HCT116 (cell line): ENCODE data around the gene GBF1. TPM values are rescaled to one million over a fixed set of nuclear protein-coding genes. Genes with fewer than 3 reads are reported as not detected.
A peak's percentile ranks its signal among the peaks of the same experiment; 100 is the strongest.

ENCODE experiments used
- ATAC-seq: fragments of 200-7000 bp; cut with Tn5 transposase; 2 replicates; pipeline ENCODE4 v1.9.1; 2020; ENCODE audit warnings: mild to moderate bottlenecking, moderate library complexity
- BruUV-seq: library from RNA; stranded (reverse); fragments of 400-500 nt; replicated peaks from 2 replicates; lab custom pipeline; 2021; lab: Mats Ljungman, UMichigan
- CTCF ChIA-PET: fragments of 300-600 bp; sonication (Branson Sonifier 250); formaldehyde crosslinking; loops from one replicate; lab custom pipeline; 2021; ENCODE audit warnings: antibody characterized with exemption; lab: Charles Lee
- POLR2A ChIA-PET: fragments of 300-600, 350-600 bp; sonication (Branson Sonifier 250); formaldehyde crosslinking; loops from one replicate; lab custom pipeline; 2021; ENCODE audit warnings: antibody characterized with exemption; lab: Charles Lee
- RAD21 ChIA-PET, 2 experiments: fragments of 300-600 bp; sonication (Branson Sonifier 250); formaldehyde crosslinking; loops; one replicate each; lab custom pipeline; 2023; ENCODE audit warnings: low total read pairs in 2 of 2; ENCODE audit not compliant: uncharacterized antibody in 2 of 2, unreplicated experiment in 2 of 2, low non-redundant PET in 1 of 2; lab: Charles Lee
- DNase-seq: peaks from one replicate; pipeline ENCODE4 v3.0.0-alpha.2; 2010; ENCODE audit warnings: low read depth, low spot score
- H2AFZ ChIP-seq: fragments of 200-600 bp; shearing (Covaris generic), sonication (generic); 2 replicates; pipeline ENCODE4 v1.6.1; 2017; ENCODE audit warnings: low read depth, mixed run types, mixed read lengths, antibody characterized with exemption, low read length; ENCODE audit not compliant: poor library complexity, severe bottlenecking
- H3K27ac ChIP-seq: 2 replicates; pipeline ENCODE4 v1.5.1; 2012; ENCODE audit warnings: low read depth, low read length
- H3K27me3 ChIP-seq: fragments of 200-600 bp; sonication (generic); 2 replicates; pipeline ENCODE4 v1.6.1; 2016; ENCODE audit warnings: mixed run types, low read length, mixed read lengths; ENCODE audit not compliant: insufficient read depth
- H3K36me3 ChIP-seq, 2 experiments: fragments of 200-500 bp in 1 of 2; fragments of 200-600 bp in 1 of 2; sonication (Bioruptor generic) in 1 of 2; sonication (generic) in 1 of 2; 2 replicates each; pipeline versions ENCODE4 v1.5.1 to v1.6.1; 2014 to 2016; ENCODE audit warnings: low read length in 2 of 2, inconsistent platforms in 1 of 2, mixed read lengths in 1 of 2, mixed run types in 1 of 2; ENCODE audit not compliant: insufficient read depth in 2 of 2, control insufficient read depth in 1 of 2
- H3K4me1 ChIP-seq, 2 experiments: fragments of 200-600 bp in 1 of 2; sonication (generic) in 1 of 2; 2 replicates each; pipeline versions ENCODE4 v1.5.1 to v1.6.1; 2012 to 2017; ENCODE audit warnings: low read length in 2 of 2, inconsistent platforms in 1 of 2, mild to moderate bottlenecking in 1 of 2, mixed read lengths in 1 of 2, mixed run types in 1 of 2, moderate library complexity in 1 of 2; ENCODE audit not compliant: insufficient read depth in 2 of 2, control insufficient read depth in 1 of 2
- H3K4me2 ChIP-seq: fragments of 200-600 bp; sonication (generic); 2 replicates; pipeline ENCODE4 v1.6.1; 2017; ENCODE audit warnings: mixed run types, low read length, mixed read lengths
- H3K4me3 ChIP-seq, 2 experiments: fragments of 200-600 bp in 1 of 2; sonication (generic) in 1 of 2; replicated peaks in 1 of 2; 2 replicates each; pipeline ENCODE4 v1.5.1; 2011 to 2016; ENCODE audit warnings: low read length in 2 of 2, control low read depth in 1 of 2, low read depth in 1 of 2, mild to moderate bottlenecking in 1 of 2, mixed read lengths in 1 of 2, mixed run types in 1 of 2
- H3K79me2 ChIP-seq: fragments of 200-600 bp; sonication (generic); 2 replicates; pipeline ENCODE4 v1.6.1; 2017; ENCODE audit warnings: mild to moderate bottlenecking, mixed run types, low read length, moderate library complexity, mixed read lengths; ENCODE audit not compliant: insufficient read depth
- H3K9ac ChIP-seq: fragments of 200-600 bp; sonication (generic); 2 replicates; pipeline ENCODE4 v1.6.1; 2016; ENCODE audit warnings: low read length, mixed read lengths
- H3K9me2 ChIP-seq: fragments of 200-600 bp; sonication (generic), shearing (Covaris generic); 2 replicates; pipeline ENCODE4 v1.6.1; 2017; ENCODE audit warnings: mixed run types, mild to moderate bottlenecking, moderate library complexity; ENCODE audit not compliant: insufficient read depth
- H3K9me3 ChIP-seq, 2 experiments: fragments of 200-500 bp in 1 of 2; fragments of 200-600 bp in 1 of 2; sonication (Bioruptor generic) in 1 of 2; sonication (generic) in 1 of 2; 2 replicates each; pipeline ENCODE4 v1.6.1; 2014 to 2017; ENCODE audit warnings: low read length in 2 of 2, mixed read lengths in 2 of 2, inconsistent platforms in 1 of 2, low read depth in 1 of 2, mild to moderate bottlenecking in 1 of 2, mixed run types in 1 of 2, moderate library complexity in 1 of 2; ENCODE audit not compliant: control insufficient read depth in 1 of 2, insufficient read depth in 1 of 2
- H4K20me1 ChIP-seq: fragments of 200-600 bp; sonication (generic), shearing (Covaris generic); 2 replicates; pipeline ENCODE4 v1.6.1; 2017; ENCODE audit warnings: mixed run types, mild to moderate bottlenecking, moderate library complexity; ENCODE audit not compliant: insufficient read depth
- CBX3 ChIP-seq: IDR thresholded peaks from 2 replicates; pipeline ENCODE4 v1.6.1; 2012; ENCODE audit warnings: low read depth
- CEBPB ChIP-seq: IDR thresholded peaks from 2 replicates; pipeline ENCODE4 v1.6.1; 2012; ENCODE audit warnings: low read depth
- FOSL1 ChIP-seq: IDR thresholded peaks from 2 replicates; pipeline ENCODE4 v1.6.1; 2012; ENCODE audit warnings: low read depth
- TCF7L2 ChIP-seq: IDR thresholded peaks from 2 replicates; pipeline ENCODE4 v1.7.0; 2011; ENCODE audit warnings: borderline replicate concordance, inconsistent platforms; ENCODE audit not compliant: insufficient read depth, insufficient read length; ENCODE audit errors: extremely low read depth
- YY1 ChIP-seq: IDR thresholded peaks from 2 replicates; pipeline ENCODE4 v1.6.1; 2011; ENCODE audit warnings: low read length, low read depth, moderate library complexity, mild to moderate bottlenecking; ENCODE audit not compliant: insufficient replicate concordance; ENCODE audit errors: extremely low read depth
- intact Hi-C: fragments of 100-400 bp; cut with micrococcal nuclease; formaldehyde crosslinking; loops from 2 replicates; pipeline ENCODE4 v1.10.0; 2022
- total RNA-seq: library from RNA; stranded (reverse); gene quantifications from one replicate; pipeline ENCODE4 v1.2.1, GENCODE V29; 2021; ENCODE audit not compliant: unreplicated experiment

Gene GBF1
- total RNA-seq, 1 experiment from 2014 or later: 58.9 TPM

GRCh38 chr10:102406815-102407214 is 161.5 kb downstream of the GBF1 start:
- TF ChIP-seq CBX3 (no peak), TCF7L2 (no peak), CEBPB (no peak), FOSL1 (no peak)
- ChIA-PET POLR2A (interaction anchor here (0.7 to 1.6 kb wide), 3 partner anchors 9 to 112 kb away, joined by 3 to 5 read pairs (median 3); partner anchors contain the start of gene FBXL15), CTCF (interaction anchor here (1.2 to 1.8 kb wide), 2 partner anchors 15 to 176 kb away, joined by 3 to 11 read pairs; no protein-coding TSS in a partner anchor), RAD21 (no interaction called here)
- Histone ChIP-seq H3K9ac (no peak overlapping the region), H3K27ac (no peak overlapping the region), H3K4me2 (no peak overlapping the region), H2AFZ (no peak overlapping the region), H3K9me2 (no peaks in the 10 kb centered on the region), H3K4me1 (peaks cover 14 to 33% of the 10 kb centered on the region in 2 experiments), H4K20me1 (no peaks in the 10 kb centered on the region), H3K36me3 (peaks cover 0 to 4% of the 10 kb centered on the region in 2 experiments; a peak in 2 of 4 replicates), H3K9me3 (no peaks in the 10 kb centered on the region), H3K27me3 (no peaks in the 10 kb centered on the region), H3K4me3 (no peak overlapping the region), H3K79me2 (no peaks in the 10 kb centered on the region)
- no TSS peak for BruUV-seq
- no peak for DNase-seq
- no peak for ATAC-seq
- intact Hi-C loops: no loop called here

GRCh38 chr10:102407425-102408130 is 162.2 kb downstream of the GBF1 start:
- Histone ChIP-seq H3K9me3 (no peaks in the 10 kb centered on the region), H3K27me3 (no peaks in the 10 kb centered on the region), H3K4me2 (peak overlapping the region; percentile 94; the same call in 1 of the 2 replicates), H3K36me3 (peaks cover 0 to 2% of the 10 kb centered on the region in 2 experiments; a peak in 1 of 4 replicates), H2AFZ (no peak overlapping the region), H3K9me2 (no peaks in the 10 kb centered on the region), H3K4me3 (0 out of 4 replicates have a peak overlapping the region, but pooled peaks of 1 of the 2 experiments have one; percentile 74), H4K20me1 (no peaks in the 10 kb centered on the region), H3K79me2 (no peaks in the 10 kb centered on the region), H3K4me1 (peaks cover 11 to 26% of the 10 kb centered on the region in 2 experiments), H3K9ac (no peak overlapping the region), H3K27ac (no peak overlapping the region; the same call in 1 of the 2 replicates)
- DNase-seq: no peak
- CTCF ChIA-PET: interaction anchor here (1.8 kb wide), 1 partner anchor 176 kb away, joined by 11 read pairs; no protein-coding TSS in a partner anchor
- TF ChIP-seq YY1: no peak
- POLR2A ChIA-PET: interaction anchor here (0.7 to 1.0 kb wide), 2 partner anchors 10 to 111 kb away, joined by 3 read pairs; no protein-coding TSS in a partner anchor
- ATAC-seq: no peak
- RAD21 ChIA-PET: no interaction called here
- intact Hi-C loops: no loop called here
- no TSS peak for BruUV-seq
